Prostate gland (tissue), 2 donors: ENCODE measurements around the gene LY86.

Experiments
- POLR2A ChIP-seq: fragments of 450-650 bp; IDR thresholded peaks from one replicate; pipeline ENCODE4 v1.6.1; 2016; ENCODE audit warnings: antibody characterized with exemption, mild to moderate bottlenecking
- POLR2AphosphoS5 ChIP-seq: sonication (generic); formaldehyde crosslinking; IDR thresholded peaks from one replicate; pipeline ENCODE4 v1.6.1; 2017; ENCODE audit warnings: antibody characterized with exemption
- TF ChIP-seq, protein P1 (sequence below), 4 experiments: fragments of 200-600 bp in 2 of 4; fragments of 450-650 bp in 2 of 4; sonication (generic) in 2 of 4; IDR thresholded peaks; 1 replicate in 3 of 4; 2 replicates in 1 of 4; pipeline ENCODE4 v1.5.1; 2016 to 2019; ENCODE audit warnings: antibody characterized with exemption in 4 of 4, mild to moderate bottlenecking in 2 of 4, moderate library complexity in 2 of 4

DNA sequence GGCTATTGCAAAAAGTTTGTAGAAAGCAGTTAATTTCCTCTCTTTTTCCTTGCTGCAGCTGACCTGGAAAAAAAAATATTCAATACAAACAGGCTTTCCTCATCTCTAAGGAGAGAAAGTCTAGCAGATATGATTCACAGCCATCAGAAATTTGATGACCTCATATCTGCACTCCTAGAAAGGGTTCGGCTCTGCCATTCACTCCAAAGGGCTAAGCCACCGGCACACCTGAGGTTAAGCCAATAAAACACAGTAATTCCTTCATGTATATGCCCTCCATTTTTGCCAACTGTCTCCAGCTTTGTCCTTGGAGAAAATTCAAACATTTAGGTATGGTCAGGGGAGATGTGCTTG is 18.7 kb upstream of the LY86 start:
- TF ChIP-seq POLR2A (no peak), POLR2AphosphoS5 (no peak)
- TF ChIP-seq, protein P1, sequence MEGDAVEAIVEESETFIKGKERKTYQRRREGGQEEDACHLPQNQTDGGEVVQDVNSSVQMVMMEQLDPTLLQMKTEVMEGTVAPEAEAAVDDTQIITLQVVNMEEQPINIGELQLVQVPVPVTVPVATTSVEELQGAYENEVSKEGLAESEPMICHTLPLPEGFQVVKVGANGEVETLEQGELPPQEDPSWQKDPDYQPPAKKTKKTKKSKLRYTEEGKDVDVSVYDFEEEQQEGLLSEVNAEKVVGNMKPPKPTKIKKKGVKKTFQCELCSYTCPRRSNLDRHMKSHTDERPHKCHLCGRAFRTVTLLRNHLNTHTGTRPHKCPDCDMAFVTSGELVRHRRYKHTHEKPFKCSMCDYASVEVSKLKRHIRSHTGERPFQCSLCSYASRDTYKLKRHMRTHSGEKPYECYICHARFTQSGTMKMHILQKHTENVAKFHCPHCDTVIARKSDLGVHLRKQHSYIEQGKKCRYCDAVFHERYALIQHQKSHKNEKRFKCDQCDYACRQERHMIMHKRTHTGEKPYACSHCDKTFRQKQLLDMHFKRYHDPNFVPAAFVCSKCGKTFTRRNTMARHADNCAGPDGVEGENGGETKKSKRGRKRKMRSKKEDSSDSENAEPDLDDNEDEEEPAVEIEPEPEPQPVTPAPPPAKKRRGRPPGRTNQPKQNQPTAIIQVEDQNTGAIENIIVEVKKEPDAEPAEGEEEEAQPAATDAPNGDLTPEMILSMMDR (IDR thresholded peaks at IDR 0.05) = no peak
